GM18517 (cell line): ENCODE results near the gene GRAMD2B.
A peak's percentile ranks its signal among the peaks of the same experiment; 100 is the strongest.
"Not testable (repeated sequence)": the region's sequence is repeated elsewhere in the genome, so short reads cannot be mapped to it uniquely, and the experiment has no call there.

Source experiments
- ATAC-seq: cut with Tn5 transposase; IDR thresholded peaks from one replicate; pipeline ENCODE4 v1.9.1; 2021; ENCODE audit warnings: mild to moderate bottlenecking, moderate library complexity; ENCODE audit not compliant: unreplicated experiment

Gene GRAMD2B

DNA sequence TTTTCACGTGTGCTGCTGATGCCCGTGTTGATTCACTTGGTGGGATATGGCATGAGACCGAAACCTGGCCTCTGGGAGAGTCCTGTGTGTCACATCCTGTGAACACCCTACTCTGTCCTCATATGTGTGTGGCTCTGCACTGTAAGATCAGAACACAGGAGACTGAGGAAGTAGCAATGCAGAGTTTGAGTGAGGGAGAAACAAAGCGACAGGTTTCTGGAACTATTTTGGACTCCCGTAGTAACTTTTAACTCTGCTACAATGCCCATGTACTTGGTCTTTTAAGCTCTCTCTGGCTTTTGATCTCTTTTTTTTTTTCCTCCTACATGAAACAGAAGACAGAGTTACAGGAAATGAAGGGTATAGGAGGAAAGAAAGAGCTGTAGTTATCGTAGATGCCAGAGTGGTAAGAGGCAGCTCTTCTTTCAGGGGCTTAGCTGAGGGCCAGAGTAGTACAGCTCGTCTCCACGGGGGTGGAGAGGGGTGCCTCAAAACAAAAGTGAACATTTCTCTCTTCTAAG lies 26.6 kb downstream of the GRAMD2B start:
- ATAC-seq, result peak; percentile 85

- peak; percentile 62 for ATAC-seq
Observed at GRCh38 chr5:126450346-126450745, 27.1 kb downstream of the GRAMD2B start.

DNA sequence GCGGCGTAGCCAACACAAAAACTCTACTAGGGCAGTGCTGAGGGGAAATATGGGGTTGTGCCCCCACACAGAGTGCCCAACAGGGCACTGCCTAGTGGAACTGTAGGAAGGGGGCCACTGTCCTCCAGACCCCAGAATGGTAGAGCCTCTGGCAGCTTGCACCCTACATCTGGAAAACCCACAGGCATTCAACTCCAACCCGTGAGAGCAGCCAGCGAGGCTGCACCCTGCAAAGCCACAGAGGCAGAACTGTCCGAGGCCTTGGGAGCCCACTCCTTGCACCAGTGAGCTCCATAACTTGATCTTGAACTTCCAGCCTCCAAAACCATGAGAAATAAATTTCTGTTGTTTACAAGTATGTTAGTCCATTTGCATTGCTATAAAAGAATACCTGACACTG lies 27.7 kb downstream of the GRAMD2B start:
- ATAC-seq, result no peak

GRCh38 chr5:126452477-126452876 lies 29.3 kb downstream of the GRAMD2B start:
- ATAC-seq, result no peak

GRCh38 chr5:126454081-126454480 lies 30.9 kb downstream of the GRAMD2B start:
- no peak for ATAC-seq

DNA sequence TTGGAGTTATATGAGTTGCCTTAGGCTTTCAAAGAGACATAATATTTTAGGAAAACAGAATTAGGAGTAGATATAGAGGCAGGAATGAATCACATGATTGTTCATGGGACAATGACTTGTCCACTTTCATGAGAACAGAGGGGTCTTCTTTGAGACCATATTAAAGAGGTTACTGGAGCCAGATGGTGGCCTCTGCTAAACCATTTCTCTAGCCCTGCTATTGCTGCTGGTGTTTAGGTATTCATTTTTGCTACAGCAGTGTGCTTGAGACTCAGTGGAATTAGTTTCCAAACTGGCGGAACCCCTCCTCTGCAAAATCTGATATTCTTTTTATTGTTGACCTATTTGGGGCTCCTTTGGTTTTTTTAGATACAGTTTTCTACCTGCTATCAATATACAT lies 31.3 kb downstream of the GRAMD2B start:
- ATAC-seq, result no peak

DNA sequence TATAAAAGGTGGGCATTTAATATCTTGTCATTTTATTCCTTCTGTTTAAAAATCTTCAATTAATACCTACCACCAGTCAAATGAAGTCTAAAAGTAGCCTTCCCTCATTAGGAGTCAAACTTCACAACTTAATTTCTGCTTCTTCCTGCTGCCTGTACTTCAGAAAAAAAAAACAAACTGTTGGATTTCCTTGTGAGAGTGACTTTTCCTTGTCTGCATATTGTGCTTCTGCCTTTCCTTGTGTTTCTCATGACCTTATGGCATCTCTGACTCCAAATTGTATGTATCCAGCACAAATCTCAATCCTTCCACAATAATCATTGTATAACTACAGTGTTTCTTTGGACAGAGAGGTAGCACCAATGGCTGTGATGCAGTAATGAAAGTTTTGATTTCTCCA lies 32.1 kb downstream of the GRAMD2B start:
- no peak for ATAC-seq

DNA sequence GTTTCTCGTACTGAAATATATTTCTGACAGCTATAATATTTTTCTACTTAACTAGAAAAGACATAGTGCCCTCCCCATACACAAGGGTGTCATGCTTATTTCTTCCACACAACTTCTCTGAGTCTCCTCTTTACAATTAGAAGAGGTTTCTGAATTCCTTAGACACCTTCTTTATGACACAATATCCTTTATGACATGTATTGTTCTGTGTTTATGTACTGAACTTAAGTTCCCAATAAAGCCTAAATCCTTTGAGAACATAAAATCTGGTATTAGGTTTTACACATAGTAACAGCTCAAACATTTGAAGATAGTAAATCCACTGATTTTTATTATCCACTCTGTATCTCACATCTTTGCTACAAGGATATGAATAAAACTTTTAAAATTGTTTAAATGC lies 32.5 kb downstream of the GRAMD2B start:
- no peak for ATAC-seq

DNA sequence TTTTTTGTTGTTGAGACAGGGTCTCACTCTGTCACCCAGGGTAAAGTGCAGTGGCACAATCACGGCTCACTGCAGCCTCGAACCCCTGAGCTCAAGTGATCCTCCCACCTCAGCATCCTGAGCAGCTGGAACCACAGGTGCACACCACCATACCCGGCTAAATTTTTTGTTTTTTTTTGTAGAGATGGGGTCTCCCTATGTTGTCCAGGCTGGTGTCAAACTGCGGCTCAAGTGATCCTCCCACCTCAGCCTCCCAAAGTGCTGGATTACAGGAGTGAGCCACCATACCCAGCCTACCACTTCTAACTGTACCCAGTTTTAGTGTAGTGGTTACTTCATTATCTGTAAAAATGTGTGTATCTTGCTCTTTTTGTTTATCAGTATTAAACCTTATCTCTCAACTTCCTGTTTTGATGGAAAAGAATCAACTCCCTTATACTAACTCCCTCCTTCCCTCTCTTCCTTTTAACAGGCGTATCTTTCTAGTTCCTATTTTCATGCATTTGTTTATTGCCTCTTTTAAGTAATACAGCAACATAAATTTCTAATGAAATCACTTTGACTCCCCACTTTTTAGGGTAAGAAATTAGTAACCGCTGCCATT lies 33.1 kb downstream of the GRAMD2B start:
- no peak for ATAC-seq

DNA sequence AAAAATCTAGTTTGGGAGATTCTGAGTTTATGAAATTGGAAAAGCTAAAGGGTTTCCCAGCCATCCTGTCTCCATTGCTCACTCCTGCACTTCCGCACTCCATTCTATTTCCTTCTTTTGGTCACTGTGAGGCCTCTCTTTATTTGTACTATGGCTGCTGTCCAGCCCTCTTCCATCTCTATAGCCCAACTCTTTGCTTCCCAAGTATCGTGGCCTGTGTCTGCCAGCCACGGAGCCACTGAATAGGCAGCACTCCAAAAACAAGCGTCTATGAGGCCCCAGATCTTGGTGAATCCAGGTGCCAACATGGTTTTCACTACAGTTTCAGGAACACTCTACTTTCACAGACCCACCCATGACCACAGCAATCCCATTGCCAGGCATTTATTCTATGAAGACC lies 37.2 kb downstream of the GRAMD2B start:
- no peak for ATAC-seq

DNA sequence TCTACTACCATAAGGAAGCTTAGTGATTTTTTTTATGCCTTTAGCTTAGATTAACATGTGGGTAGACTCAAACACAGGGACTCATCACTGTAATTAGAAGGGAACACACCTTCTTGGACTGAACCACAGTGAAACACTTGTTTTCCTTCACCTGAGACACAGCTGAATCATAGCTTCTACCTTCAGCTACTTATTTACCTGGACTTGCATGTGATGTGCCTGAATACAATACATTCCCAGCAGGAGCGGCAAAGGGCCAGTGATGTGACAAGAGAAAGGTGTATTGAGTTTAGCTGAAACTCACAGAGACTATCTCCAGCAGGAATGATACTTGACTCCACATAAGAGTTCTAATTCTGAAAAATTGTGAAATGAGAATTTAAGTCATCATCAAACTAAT lies 37.8 kb downstream of the GRAMD2B start:
- ATAC-seq, result no peak

- ATAC-seq, result peak; percentile 14
Observed at GRCh38 chr5:126461838-126462237, 38.6 kb downstream of the GRAMD2B start.

DNA sequence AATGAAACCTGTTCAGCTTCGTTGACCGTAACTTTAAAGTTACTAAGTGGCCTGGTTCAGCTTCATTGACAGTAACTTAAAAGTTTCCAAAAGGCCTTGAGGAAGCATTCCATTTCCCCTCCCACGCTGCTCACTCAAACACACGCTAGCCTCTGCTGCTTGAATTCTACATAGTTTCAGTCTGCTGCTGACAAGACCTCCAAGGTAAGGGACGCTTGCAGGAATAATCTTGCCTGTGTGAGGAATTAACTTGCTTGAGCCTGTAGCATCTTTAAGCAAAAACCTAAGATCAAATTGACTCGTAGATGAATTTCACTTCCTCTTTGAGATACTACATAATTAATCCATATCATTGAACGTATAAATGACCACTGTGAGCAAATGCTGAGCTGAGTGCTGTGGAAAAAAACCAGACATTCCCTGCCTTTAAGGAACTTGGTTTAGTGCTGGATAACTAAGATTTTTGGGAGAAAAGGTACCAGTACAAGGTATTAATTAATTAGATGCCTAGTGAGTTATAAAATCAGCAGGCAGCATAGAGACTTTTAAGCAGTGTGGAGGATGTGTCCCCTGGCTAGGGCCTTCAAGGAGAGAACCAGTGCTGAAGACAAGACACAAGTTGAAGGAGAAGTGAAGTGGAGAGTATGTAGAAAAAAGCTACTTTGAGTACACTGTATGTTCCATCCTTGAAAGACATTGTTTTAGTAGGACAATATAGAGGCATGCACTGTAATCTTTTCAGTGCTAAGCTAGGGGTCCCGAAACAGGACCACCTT lies 39.2 kb downstream of the GRAMD2B start:
- ATAC-seq, result peak; percentile 77

DNA sequence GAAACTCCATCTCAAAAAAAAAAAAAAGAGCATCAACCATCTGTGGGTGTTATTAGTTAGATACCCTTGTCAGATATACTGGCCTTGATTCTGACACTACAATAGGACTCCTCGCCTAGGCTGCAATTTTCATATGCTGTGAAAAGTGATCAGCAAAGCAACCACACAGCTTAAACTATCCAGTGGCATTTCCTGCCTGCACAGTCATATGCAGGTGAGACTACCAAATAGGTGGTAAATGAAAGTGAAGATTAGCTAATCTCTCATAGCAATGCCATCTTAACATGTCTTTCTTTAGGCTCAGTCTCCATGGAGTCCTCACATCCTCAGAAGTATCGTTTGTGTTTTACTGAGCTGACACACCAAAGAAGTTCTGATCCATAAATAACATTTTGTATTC lies 40.8 kb downstream of the GRAMD2B start:
- ATAC-seq, result no peak

DNA sequence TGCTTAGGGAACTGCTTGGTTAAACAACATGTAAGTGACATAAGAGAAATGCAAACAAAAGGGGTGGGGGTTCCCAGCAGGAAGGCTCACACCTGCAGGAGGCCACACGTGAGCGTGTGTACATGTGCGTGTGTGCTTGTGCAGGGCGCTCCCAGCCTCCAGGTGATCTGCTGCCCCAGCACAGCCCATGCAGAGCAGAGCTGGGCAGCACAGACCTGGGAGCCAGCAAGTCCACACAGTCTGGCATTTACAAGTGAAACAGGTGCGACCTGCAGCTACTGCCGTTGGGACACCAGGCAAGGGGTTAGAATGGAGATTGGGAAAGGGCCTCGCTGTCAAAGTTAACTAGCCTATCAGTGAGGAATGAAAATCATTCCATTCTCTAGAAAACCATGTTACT lies 41.8 kb downstream of the GRAMD2B start:
- no peak for ATAC-seq

GRCh38 chr5:126468091-126468490 lies 44.9 kb downstream of the GRAMD2B start:
- no peak for ATAC-seq

- no peak for ATAC-seq
Observed at GRCh38 chr5:126469536-126470316, 46.5 kb downstream of the GRAMD2B start.

DNA sequence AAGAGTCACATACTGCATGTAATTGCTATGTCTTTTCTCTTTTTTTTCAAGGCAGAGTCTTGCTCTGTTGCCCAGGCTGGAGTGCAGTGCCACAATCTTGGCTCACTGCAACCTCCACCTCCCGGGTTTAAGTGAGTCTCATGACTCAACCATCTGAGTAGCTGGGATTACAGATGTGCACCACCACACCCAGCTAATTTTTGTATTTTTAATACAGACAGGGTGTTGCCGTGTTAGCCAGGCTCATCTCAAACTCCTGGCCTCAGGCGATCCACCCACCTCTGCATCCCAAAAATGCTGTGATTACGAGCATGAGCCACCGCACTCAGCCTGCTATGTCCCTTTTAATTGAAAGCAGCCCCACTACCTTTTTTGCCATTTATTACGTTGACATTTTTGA lies 47.3 kb downstream of the GRAMD2B start:
- ATAC-seq, result not testable (repeated sequence)

DNA sequence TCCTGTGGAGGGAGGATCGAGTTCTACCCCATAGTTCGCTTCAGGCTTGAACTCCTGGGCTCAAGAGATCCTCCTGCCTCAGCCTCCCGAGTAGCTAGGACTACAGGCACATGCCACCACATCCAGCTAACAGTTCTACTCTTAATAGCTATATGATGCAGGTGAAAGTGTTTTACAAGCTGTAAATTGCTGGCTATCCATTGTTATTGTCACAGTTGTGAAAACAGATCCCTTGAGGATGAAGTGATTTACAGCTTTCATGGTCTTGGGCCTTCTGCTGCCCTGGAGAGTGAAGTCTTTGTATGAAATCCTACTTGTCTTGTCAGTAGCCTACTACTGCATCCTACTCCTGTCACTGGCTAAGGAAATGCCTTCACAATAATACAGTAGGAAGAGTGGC lies 48.0 kb downstream of the GRAMD2B start:
- ATAC-seq, result no peak

- no peak for ATAC-seq
Observed at GRCh38 chr5:126471875-126472537, 48.8 kb downstream of the GRAMD2B start.

DNA sequence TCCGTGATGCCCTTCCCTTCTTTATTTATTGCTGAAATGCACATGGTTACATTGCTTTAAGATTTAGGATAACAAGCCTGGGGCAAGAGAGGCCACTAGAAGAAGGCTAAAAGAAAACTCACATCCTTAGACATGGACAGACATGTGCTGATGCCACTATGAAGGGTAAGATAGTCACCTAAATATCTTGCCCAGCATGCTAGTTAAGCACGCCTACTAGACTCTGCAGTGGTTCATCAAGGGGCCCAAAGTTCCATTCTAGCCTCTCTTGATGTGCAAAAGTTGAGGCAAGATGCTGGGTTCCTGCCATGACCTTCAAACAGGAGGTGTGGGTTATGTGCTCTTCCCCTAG lies 49.3 kb downstream of the GRAMD2B start:
- ATAC-seq, result no peak
